HepG2 (cell line): Measurements from ENCODE around the gene PGS1. TPM values are rescaled to one million over a fixed set of nuclear protein-coding genes. Genes with fewer than 3 reads are reported as not detected.

Source experiments
- ATAC-seq: fragments of 200-7000 bp; cut with Tn5 transposase; 3 replicates; pipeline ENCODE4 v1.9.1; 2020; ENCODE audit warnings: mild to moderate bottlenecking, moderate library complexity
- Bru-seq: library from RNA; stranded (reverse); fragments of 400-500 nt; gene quantifications from one replicate; lab custom pipeline; 2021; lab: Mats Ljungman, UMichigan
- BruChase-seq, 2 experiments: library from RNA; stranded (reverse); fragments of 400-500 nt; gene quantifications; one replicate each; lab custom pipeline; 2021; lab: Mats Ljungman, UMichigan
- BruUV-seq: library from RNA; stranded (reverse); fragments of 400-500 nt; replicated peaks from 2 replicates; lab custom pipeline; 2021; lab: Mats Ljungman, UMichigan
- CTCF ChIA-PET: fragments of 300-600 bp; formaldehyde crosslinking; extraction: SDS; loops from one replicate; lab custom pipeline; 2021; ENCODE audit warnings: low total read pairs, inconsistent platforms, low intra/inter-chr PET ratio; lab: Yijun Ruan, JAX
- POLR2A ChIA-PET: fragments of 350-600 bp; sonication (Branson Sonifier 250); formaldehyde crosslinking; loops from one replicate; lab custom pipeline; 2020; ENCODE audit warnings: antibody characterized with exemption, inconsistent platforms; lab: Yijun Ruan, JAX
- DNase-seq: peaks from one replicate; pipeline ENCODE4 v3.0.0-alpha.2; 2015; ENCODE audit warnings: low spot score
- FAIRE-seq: peaks from 3 replicates; lab custom pipeline; 2011; peaks lifted over from hg19 to GRCh38; lab: Jason Lieb, UNC
- H2AFZ ChIP-seq: one replicate; pipeline ENCODE4 v1.6.1; 2011; ENCODE audit warnings: low read length, inconsistent platforms
- H3K27ac ChIP-seq: fragments of 300-600 bp; 3 replicates; pipeline ENCODE4 v1.8.0; 2011; ENCODE audit warnings: mixed run types, mild to moderate bottlenecking, mixed read lengths, low read length, inconsistent platforms; ENCODE audit not compliant: insufficient read depth; ENCODE audit errors: extremely low read length
- H3K27me3 ChIP-seq, 2 experiments: fragments of 200-600 bp in 1 of 2; 2 replicates in 1 of 2; 3 replicates in 1 of 2; pipeline versions ENCODE4 v1.6.0 to v1.8.0; 2011; ENCODE audit warnings: low read length in 2 of 2, mild to moderate bottlenecking in 2 of 2, moderate library complexity in 2 of 2, inconsistent platforms in 1 of 2; ENCODE audit not compliant: insufficient read depth in 2 of 2, control insufficient read depth in 1 of 2
- H3K36me3 ChIP-seq, 2 experiments: fragments of 200-600 bp in 1 of 2; replicated peaks in 1 of 2; 2 replicates in 1 of 2; 3 replicates in 1 of 2; pipeline versions ENCODE4 v1.5.1 to v1.8.0; 2011; ENCODE audit warnings: low read length in 2 of 2, inconsistent platforms in 1 of 2; ENCODE audit not compliant: insufficient read depth in 2 of 2, control insufficient read depth in 1 of 2
- H3K4me1 ChIP-seq: 2 replicates; pipeline ENCODE4 v1.5.1; 2012; ENCODE audit warnings: low read length, inconsistent platforms; ENCODE audit not compliant: insufficient read depth
- H3K4me2 ChIP-seq: 2 replicates; pipeline ENCODE4 v1.6.0; 2011; ENCODE audit warnings: low read depth, low read length, inconsistent platforms
- H3K4me3 ChIP-seq, 3 experiments: fragments of 200-600 bp in 1 of 3; sonication (generic), shearing (Covaris generic) in 1 of 3; replicated peaks in 1 of 3; 2 replicates each; pipeline ENCODE4 v1.5.1; 2011 to 2016; ENCODE audit warnings: low read length in 3 of 3, inconsistent platforms in 2 of 3, low read depth in 2 of 3, mild to moderate bottlenecking in 2 of 3, control low read depth in 1 of 3, mixed read lengths in 1 of 3; ENCODE audit not compliant: insufficient read depth in 1 of 3
- H3K79me2 ChIP-seq: one replicate; pipeline ENCODE4 v1.6.1; 2011; ENCODE audit warnings: low read length, inconsistent platforms; ENCODE audit not compliant: insufficient read depth
- H3K9ac ChIP-seq: 2 replicates; pipeline ENCODE4 v1.6.0; 2011; ENCODE audit warnings: mild to moderate bottlenecking, low read depth, low read length, inconsistent platforms; ENCODE audit not compliant: insufficient read depth
- H3K9me3 ChIP-seq: 2 replicates; pipeline ENCODE4 v1.5.1; 2012; ENCODE audit warnings: mild to moderate bottlenecking, low read length
- H4K20me1 ChIP-seq: 2 replicates; pipeline ENCODE4 v1.6.0; 2011; ENCODE audit warnings: inconsistent platforms, mild to moderate bottlenecking, low read length, moderate library complexity; ENCODE audit not compliant: insufficient read depth
- ATF1 ChIP-seq: IDR thresholded peaks from 2 replicates; pipeline ENCODE4 v1.6.1; 2016; ENCODE audit warnings: mild to moderate bottlenecking, control low read depth
- POLR2AphosphoS5 ChIP-seq: IDR thresholded peaks from 2 replicates; pipeline ENCODE4 v1.6.1; 2012; ENCODE audit warnings: low read depth, low read length
- RBM22 ChIP-seq: fragments of 200-400 bp; formaldehyde crosslinking; optimal IDR thresholded peaks from 2 replicates; pipeline ENCODE3; 2017; ENCODE audit warnings: mild to moderate bottlenecking, low read length, moderate library complexity
- SRF ChIP-seq: IDR thresholded peaks from 2 replicates; pipeline ENCODE4 v1.6.1; 2011; ENCODE audit warnings: mild to moderate bottlenecking, low read depth, low read length, moderate library complexity
- XBP1 ChIP-seq: sonication (generic); formaldehyde crosslinking; IDR thresholded peaks from 2 replicates; pipeline ENCODE4 v1.5.0; 2020; ENCODE audit warnings: missing genetic modification reagents
- ZBTB3 ChIP-seq: sonication (generic); formaldehyde crosslinking; IDR thresholded peaks from 2 replicates; pipeline ENCODE4 v1.4.0; 2020; ENCODE audit warnings: low read depth, mild to moderate bottlenecking, moderate library complexity, missing genetic modification reagents, borderline replicate concordance
- ZNF713 ChIP-seq: sonication (generic); formaldehyde crosslinking; IDR thresholded peaks from 2 replicates; pipeline ENCODE4 v1.4.0; 2020; ENCODE audit warnings: mild to moderate bottlenecking, missing genetic modification reagents
- WGBS: methylation state at CpG from one replicate; pipeline ENCODE4 v1.1.6; 2017; ENCODE audit warnings: low lambda C conversion rate; 5-methylcytosine and 5-hydroxymethylcytosine counted together
- in situ Hi-C: cut with HindIII; loops from 2 replicates; pipeline ENCODE4 v1.10.0; 2017; ENCODE audit warnings: low pct_unique_long_range_greater_than_20kb; ENCODE audit not compliant: extremely low pct_ligation_motif_present
- intact Hi-C: fragments of 100-400 bp; cut with micrococcal nuclease; formaldehyde crosslinking; loops from one replicate; pipeline ENCODE4 v1.10.0; 2022; ENCODE audit not compliant: unreplicated experiment
- long read RNA-seq, 2 experiments: library from RNA in 1 of 2; library from polyadenylated mRNA in 1 of 2; stranded (forward) in 1 of 2; unstranded in 1 of 2; transcript quantifications; one replicate each; pipeline ENCODE4 v2.0.0, GENCODE V29; 2019 to 2022
- polyA minus RNA-seq, 3 experiments: library from RNA; depleted of rRNA, polyadenylated mRNA; stranded (reverse); fragments of >200 nt; gene quantifications; 2 replicates each; pipeline ENCODE4 v1.2.3, GENCODE V29; 2011; ENCODE audit warnings: low replicate concordance in 1 of 3
- polyA plus RNA-seq, 8 experiments: library from polyadenylated mRNA; depleted of rRNA in 3 of 8; stranded (reverse) in 7 of 8; unstranded in 1 of 8; fragments of >200 nt; fragmentation: Illumina TruSeq in 4 of 8; extraction: Trizol in 4 of 8; gene quantifications; 2 replicates each; pipeline versions ENCODE4 v1.2.1 to v1.2.3, GENCODE V29; 2011 to 2016; ENCODE audit warnings: low read depth in 4 of 8, missing spikeins in 1 of 8, mixed read lengths in 1 of 8; ENCODE audit not compliant: insufficient read depth in 1 of 8
- total RNA-seq, 5 experiments: library from RNA; depleted of rRNA; stranded (reverse); fragments of >200 nt; fragmentation: Illumina TruSeq; extraction: Trizol; gene quantifications; 2 replicates each; pipeline ENCODE4 v1.2.3, GENCODE V29; 2016; ENCODE audit warnings: low read depth in 1 of 5
- TF ChIP-seq, protein P1 (sequence below): sonication (generic); formaldehyde crosslinking; IDR thresholded peaks from 2 replicates; pipeline ENCODE4 v1.4.0; 2020; ENCODE audit warnings: missing genetic modification reagents
- TF ChIP-seq, protein P2 (sequence below): sonication (generic); formaldehyde crosslinking; IDR thresholded peaks from 2 replicates; pipeline ENCODE4 v1.5.1; 2020; ENCODE audit warnings: missing genetic modification reagents, mild to moderate bottlenecking, borderline replicate concordance

The PGS1 gene, protein sequence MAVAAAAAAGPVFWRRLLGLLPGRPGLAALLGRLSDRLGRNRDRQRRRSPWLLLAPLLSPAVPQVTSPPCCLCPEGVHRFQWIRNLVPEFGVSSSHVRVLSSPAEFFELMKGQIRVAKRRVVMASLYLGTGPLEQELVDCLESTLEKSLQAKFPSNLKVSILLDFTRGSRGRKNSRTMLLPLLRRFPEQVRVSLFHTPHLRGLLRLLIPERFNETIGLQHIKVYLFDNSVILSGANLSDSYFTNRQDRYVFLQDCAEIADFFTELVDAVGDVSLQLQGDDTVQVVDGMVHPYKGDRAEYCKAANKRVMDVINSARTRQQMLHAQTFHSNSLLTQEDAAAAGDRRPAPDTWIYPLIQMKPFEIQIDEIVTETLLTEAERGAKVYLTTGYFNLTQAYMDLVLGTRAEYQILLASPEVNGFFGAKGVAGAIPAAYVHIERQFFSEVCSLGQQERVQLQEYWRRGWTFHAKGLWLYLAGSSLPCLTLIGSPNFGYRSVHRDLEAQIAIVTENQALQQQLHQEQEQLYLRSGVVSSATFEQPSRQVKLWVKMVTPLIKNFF
- total RNA-seq (2016; rRNA removed; fragmentation: Illumina TruSeq; extraction: Trizol) (18.8 and 25.9 TPM in 2 replicates), polyA plus RNA-seq (2011; rRNA removed) (31.5 and 42.3 TPM in 2 replicates), polyA minus RNA-seq (2011; rRNA and poly(A)+ RNA removed; ENCODE audit: low replicate concordance) (49.2 and 54.3 TPM in 2 replicates), Bru-seq, nascent RNA (percentile 74 among the genes with signal in this experiment), BruChase-seq, experiment 1, labeled RNA remaining after a 6-hour chase (percentile 79 among the genes with signal in this experiment), BruChase-seq, experiment 2, labeled RNA remaining after a 2-hour chase (percentile 78 among the genes with signal in this experiment)
- 10.8 and 10.9 TPM in 2 replicates for total RNA-seq (2016; cell fraction: cytosol; rRNA removed; fragmentation: Illumina TruSeq; extraction: Trizol; ENCODE audit: low read depth)
- total RNA-seq (2016; cell fraction: insoluble cytoplasmic fraction; rRNA removed; fragmentation: Illumina TruSeq; extraction: Trizol), result 14.8 and 27.5 TPM in 2 replicates
- 11.3 and 11.9 TPM in 2 replicates for total RNA-seq (2016; cell fraction: membrane; rRNA removed; fragmentation: Illumina TruSeq; extraction: Trizol)
- 27.4 and 30.7 TPM in 2 replicates for total RNA-seq (2016; cell fraction: nucleus; rRNA removed; fragmentation: Illumina TruSeq; extraction: Trizol)
- 30.6 and 33.0 TPM in 2 replicates for polyA plus RNA-seq (2011; cell fraction: cytosol; rRNA removed)
- 151 and 153 TPM in 2 replicates for polyA plus RNA-seq (2011; cell fraction: nucleus; rRNA removed)
- 18.3 and 27.7 TPM in 2 replicates for polyA plus RNA-seq (2012)
- polyA plus RNA-seq (2016; cell fraction: cytosol; fragmentation: Illumina TruSeq; extraction: Trizol; ENCODE audit: low read depth), result 2.9 and 3.9 TPM in 2 replicates
- polyA plus RNA-seq (2016; cell fraction: insoluble cytoplasmic fraction; fragmentation: Illumina TruSeq; extraction: Trizol; ENCODE audit: low read depth), result 12.8 and 16.5 TPM in 2 replicates
- polyA plus RNA-seq (2016; cell fraction: membrane; fragmentation: Illumina TruSeq; extraction: Trizol; ENCODE audit: low read depth), result 6.1 and 6.7 TPM in 2 replicates
- polyA plus RNA-seq (2016; cell fraction: nucleus; fragmentation: Illumina TruSeq; extraction: Trizol; ENCODE audit: insufficient read depth, low read depth), result 50.4 and 56.8 TPM in 2 replicates
- 13.6 and 15.2 TPM in 2 replicates for polyA minus RNA-seq (2011; cell fraction: cytosol; rRNA and poly(A)+ RNA removed)
- polyA minus RNA-seq (2011; cell fraction: nucleus; rRNA and poly(A)+ RNA removed), result 58.3 and 63.7 TPM in 2 replicates
- long read RNA-seq, experiment 1, transcript PGS1-201 (10 exons, 2,201 nt), result major isoform, 7 of 30 reads
- long read RNA-seq, experiment 1, partial matches to known transcripts, result 2 of 30 reads
- long read RNA-seq, experiment 1, other reads (novel, unspliced or antisense), result 20 of 30 reads
- long read RNA-seq, experiment 2, transcript PGS1-201 (10 exons, 2,201 nt), result major isoform, 15 of 48 reads
- long read RNA-seq, experiment 2, partial matches to known transcripts, result 3 of 48 reads
- long read RNA-seq, experiment 2, other reads (novel, unspliced or antisense), result 29 of 48 reads

DNA sequence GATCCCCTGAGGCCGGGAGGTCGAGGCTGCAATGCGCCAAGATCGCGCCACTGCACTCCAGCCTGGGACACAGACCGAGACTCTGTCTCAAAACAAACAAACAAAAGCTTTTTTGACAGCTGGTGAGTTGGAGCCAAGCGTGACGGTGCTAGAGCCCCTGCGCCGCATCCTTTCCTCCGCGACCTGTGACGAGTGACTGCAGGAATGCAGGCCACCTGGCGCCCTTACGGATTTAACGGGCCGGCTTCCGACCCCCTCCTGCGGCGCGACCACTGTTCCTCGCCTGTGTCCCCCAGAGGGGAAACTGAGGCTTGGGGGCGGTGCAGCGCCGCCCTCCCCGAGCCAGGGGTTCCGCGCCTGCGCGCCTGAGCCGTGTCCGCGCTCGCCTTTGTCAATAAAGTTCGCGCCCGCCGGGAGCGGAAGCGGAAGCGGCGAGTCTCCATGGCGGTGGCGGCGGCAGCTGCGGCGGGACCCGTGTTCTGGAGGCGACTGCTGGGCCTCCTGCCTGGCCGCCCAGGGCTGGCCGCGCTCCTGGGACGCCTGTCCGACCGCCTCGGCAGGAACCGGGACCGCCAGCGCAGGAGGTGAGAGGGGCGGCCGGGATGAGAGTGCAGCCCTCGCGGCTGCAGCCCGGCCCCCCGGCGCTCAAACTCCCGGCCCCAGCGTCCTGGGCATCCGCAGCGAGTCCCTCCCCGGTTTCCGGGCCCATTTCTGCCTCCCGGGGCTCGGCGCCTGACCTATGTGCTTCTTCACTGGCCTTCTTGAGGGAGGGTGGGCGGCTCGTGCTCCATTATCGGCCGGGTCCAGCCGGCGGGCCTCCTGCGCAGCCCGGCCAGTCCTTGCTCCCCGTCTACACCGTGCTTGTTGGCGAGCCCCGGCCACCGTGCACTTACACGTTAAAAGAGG is at the start of gene PGS1:
Gene PGS1 (plus strand): TSS at position 425 of the 906 bp plus-strand sequence. CDS start 17 bp downstream, at position 442.
- FAIRE-seq (no peak), DNase-seq (no peak), ATAC-seq (peak; percentile 72)
- in situ Hi-C loops, result no loop called here
- ChIA-PET CTCF (interaction anchor here (1.3 kb wide), 1 partner anchor 43 kb away, joined by 5 read pairs; no protein-coding TSS in a partner anchor), POLR2A (interaction anchor here (0.5 to 1.8 kb wide), 9 partner anchors 8 to 235 kb away, joined by 3 to 7 read pairs (median 4); no protein-coding TSS in a partner anchor)
- H3K9me3 ChIP-seq, result no peaks in the 10 kb centered on the region
- H3K4me2 ChIP-seq, result peak within 1 kb of the TSS; percentile 87
- intact Hi-C loops, result loop anchor here (5.0 to 10.0 kb wide), 2 partner anchors 44 to 64 kb away; no protein-coding TSS in a partner anchor
- peak within 1 kb of the TSS; percentile 97 to 98 (median 97) for H3K4me3 ChIP-seq
- H3K36me3 ChIP-seq, result no peaks in the 10 kb centered on the region; a peak in 1 of 5 replicates
- WGBS, result 18% methylated on average over 60 of the region's 89 CpGs
- peaks cover 10% of the 10 kb centered on the region; the same call in 1 of the 2 replicates for H4K20me1 ChIP-seq
- peaks cover 2 to 8% of the 10 kb centered on the region in 2 experiments; a peak in 1 of 5 replicates for H3K27me3 ChIP-seq
- TSS peak; percentile 96 for BruUV-seq
- H3K9ac ChIP-seq, result peak within 1 kb of the TSS; percentile 90
- H3K27ac ChIP-seq, result peak within 1 kb of the TSS; percentile 80
- H2AFZ ChIP-seq, result no peak within 1 kb of the TSS
- peaks cover 44% of the 10 kb centered on the region for H3K79me2 ChIP-seq
- H3K4me1 ChIP-seq, result peaks cover 78% of the 10 kb centered on the region
- TF ChIP-seq ZBTB3 (CRISPR knock-in tag) (no peak), ZNF713 (CRISPR knock-in tag) (peak; percentile 92; the same call in 1 of the 2 replicates), XBP1 (no peak), RBM22 (no peak), POLR2AphosphoS5 (peak; percentile 78), SRF (0 out of 2 replicates have a peak, but pooled peaks have one; percentile 31), ATF1 (no peak)
- TF ChIP-seq, protein P1, sequence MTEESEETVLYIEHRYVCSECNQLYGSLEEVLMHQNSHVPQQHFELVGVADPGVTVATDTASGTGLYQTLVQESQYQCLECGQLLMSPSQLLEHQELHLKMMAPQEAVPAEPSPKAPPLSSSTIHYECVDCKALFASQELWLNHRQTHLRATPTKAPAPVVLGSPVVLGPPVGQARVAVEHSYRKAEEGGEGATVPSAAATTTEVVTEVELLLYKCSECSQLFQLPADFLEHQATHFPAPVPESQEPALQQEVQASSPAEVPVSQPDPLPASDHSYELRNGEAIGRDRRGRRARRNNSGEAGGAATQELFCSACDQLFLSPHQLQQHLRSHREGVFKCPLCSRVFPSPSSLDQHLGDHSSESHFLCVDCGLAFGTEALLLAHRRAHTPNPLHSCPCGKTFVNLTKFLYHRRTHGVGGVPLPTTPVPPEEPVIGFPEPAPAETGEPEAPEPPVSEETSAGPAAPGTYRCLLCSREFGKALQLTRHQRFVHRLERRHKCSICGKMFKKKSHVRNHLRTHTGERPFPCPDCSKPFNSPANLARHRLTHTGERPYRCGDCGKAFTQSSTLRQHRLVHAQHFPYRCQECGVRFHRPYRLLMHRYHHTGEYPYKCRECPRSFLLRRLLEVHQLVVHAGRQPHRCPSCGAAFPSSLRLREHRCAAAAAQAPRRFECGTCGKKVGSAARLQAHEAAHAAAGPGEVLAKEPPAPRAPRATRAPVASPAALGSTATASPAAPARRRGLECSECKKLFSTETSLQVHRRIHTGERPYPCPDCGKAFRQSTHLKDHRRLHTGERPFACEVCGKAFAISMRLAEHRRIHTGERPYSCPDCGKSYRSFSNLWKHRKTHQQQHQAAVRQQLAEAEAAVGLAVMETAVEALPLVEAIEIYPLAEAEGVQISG (CRISPR knock-in tag), result peak; percentile 96
- TF ChIP-seq, protein P2, sequence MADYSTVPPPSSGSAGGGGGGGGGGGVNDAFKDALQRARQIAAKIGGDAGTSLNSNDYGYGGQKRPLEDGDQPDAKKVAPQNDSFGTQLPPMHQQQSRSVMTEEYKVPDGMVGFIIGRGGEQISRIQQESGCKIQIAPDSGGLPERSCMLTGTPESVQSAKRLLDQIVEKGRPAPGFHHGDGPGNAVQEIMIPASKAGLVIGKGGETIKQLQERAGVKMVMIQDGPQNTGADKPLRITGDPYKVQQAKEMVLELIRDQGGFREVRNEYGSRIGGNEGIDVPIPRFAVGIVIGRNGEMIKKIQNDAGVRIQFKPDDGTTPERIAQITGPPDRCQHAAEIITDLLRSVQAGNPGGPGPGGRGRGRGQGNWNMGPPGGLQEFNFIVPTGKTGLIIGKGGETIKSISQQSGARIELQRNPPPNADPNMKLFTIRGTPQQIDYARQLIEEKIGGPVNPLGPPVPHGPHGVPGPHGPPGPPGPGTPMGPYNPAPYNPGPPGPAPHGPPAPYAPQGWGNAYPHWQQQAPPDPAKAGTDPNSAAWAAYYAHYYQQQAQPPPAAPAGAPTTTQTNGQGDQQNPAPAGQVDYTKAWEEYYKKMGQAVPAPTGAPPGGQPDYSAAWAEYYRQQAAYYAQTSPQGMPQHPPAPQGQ, result peak; percentile 88
